ENCODE results near the gene FAM184B.

FAM184B gene

DNA sequence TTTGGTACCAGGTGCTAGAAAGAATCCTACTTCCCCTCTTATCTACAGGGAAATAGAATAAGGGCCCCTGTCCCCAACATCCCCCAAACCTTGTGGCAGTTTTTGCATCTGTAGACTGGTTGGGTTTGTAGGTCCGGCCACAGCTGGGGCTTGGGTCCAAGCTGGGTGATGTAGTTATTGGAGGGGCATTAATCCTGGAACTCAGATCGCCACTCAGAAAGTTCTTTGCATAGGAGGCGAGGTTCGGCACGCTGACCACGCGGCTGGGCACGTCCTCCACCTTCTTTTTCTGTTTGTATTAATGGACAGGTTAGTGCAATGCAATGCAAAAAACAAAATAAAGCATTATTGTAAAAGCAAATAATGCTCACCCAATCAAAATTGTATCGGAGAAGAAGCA, 147.8 kb downstream of the FAM184B start:
- no peak for TF ChIP-seq ZNF274 (IDR thresholded peaks at IDR 0.05; ENCODE audit: low read depth, low read length)

DNA sequence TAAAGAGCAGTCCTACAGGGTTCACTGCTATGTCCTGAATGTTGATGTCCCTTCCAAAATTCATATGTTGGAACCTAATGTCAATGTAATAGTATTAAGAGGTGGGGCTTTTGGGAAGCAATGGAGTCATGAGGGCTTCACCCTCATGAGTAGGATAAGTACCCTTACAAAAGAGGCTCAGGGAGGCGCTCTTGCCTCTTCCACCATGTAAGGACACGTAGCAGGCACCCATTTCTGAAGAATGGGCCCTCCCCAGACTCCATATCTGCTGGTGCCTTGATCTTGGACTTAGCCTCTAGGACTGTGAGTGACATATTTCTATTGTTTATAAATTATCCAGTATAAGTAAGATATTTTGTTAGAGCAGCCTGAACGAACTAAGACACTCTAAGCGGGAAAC, 151.2 kb downstream of the FAM184B start:
- no peak overlapping the region for H3K4me3 ChIP-seq (ENCODE audit: low read length)
- no peak for TF ChIP-seq ZNF274 (IDR thresholded peaks at IDR 0.05; ENCODE audit: low read depth, low read length)

More for the DNA sequence above, 147.8 kb downstream of the FAM184B start:
- no peak overlapping the region for H3K4me3 ChIP-seq (ENCODE audit: low read length)

DNA sequence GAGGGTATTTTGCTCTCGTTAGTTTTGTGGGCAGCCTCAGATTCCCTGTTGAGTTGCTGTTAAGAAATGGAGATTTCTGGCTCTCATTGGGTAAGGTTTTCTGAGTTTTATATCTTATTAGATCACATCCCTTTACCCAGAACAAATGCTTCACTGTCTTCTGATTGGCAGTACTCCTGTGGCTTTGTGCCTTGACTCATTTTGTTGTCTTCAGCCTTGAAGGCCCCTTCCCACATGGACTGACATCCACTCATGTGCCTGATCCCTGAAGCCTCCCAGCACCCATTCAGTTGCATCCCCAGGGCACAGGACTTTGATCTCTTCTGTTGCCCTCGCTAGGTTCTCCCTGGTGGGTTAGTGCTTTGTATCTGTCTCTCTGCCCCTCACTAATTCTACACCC, 156.6 kb downstream of the FAM184B start:
- no peak overlapping the region for H3K4me3 ChIP-seq (ENCODE audit: low read length)
- TF ChIP-seq ZNF274 (IDR thresholded peaks at IDR 0.05; ENCODE audit: low read depth, low read length): no peak

DNA sequence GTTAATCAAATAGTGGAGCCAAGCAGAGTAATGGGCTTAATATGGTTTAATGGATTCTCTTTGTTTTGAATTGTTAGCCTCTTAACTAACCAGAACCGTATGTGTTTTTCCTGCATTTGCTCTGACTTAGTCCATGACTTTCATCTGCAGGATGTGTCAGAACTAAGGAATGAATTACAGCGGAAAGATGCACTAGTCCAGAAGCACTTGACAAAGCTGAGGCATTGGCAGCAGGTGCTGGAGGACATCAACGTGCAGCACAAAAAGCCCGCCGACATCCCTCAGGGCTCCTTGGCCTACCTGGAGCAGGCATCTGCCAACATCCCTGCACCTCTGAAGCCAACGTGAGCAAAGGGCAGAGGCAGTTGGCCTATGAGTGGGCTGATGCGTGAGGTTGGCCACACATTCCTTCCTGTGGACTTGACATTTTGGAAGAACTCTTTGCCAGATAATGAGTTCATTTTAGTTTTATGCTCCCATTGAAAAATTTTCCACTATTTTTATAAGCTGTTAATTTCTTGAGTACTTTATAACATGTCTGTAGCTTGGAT, 157.9 kb downstream of the FAM184B start:
- TF ChIP-seq ZNF274 (IDR thresholded peaks at IDR 0.05; ENCODE audit: low read depth, low read length): no peak
- H3K4me3 ChIP-seq (ENCODE audit: low read length): no peak overlapping the region

DNA sequence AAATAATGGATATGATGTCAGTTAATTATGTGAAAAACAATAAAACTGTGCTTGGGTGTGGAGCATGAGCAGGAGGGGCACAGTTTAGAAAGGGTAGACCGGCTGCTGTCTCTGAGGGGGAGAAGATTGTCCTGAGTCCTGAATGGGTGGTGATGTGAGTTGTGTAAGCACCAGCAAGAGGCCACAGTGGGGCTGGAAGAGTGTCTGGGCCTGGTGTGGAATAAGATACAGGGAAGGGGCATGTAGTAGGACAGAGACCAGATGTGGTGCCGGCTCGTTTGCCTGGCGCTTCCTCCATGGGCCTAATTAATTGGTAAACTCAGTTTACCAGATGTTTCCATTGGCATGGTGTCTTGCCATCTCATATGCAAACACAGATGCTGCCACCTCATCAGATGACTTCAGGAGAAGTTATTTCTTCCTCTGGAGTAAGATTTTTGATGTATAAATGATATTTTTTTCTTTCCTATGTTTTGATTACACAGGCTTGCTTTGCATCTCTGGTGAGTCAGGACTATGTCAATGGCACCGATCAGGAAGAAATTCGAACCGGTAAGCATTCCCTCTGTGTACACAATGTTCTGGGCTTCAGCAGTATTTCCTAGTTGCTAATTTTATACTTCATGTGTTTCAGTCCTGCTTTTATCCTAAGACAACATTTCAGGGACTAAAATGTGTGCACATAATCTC, 161.9 kb downstream of the FAM184B start:
- no peak for TF ChIP-seq ZNF274 (IDR thresholded peaks at IDR 0.05; ENCODE audit: low read depth, low read length)
- H3K4me3 ChIP-seq (ENCODE audit: low read length): no peak overlapping the region

DNA sequence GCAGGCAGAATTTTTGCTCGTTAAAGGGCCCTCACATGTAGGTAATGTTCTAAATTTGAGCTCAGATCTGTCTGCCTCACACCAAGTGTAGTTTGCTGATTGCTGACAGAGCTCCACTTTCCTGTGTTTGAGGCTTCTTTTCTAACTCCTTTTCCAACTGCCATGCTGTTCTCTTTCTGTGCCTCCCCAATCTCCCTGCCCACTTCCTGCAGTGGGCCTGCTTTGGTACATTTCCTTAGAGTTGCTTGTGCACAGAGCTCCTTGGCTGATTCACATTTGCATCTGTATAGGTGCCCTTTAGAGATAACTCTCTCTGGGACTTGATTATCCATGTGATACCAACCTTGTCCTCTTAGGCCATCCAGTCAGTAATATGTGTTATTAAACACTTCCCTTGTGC, 162.5 kb downstream of the FAM184B start:
- no peak overlapping the region for H3K4me3 ChIP-seq (ENCODE audit: low read length)
- no peak for TF ChIP-seq ZNF274 (IDR thresholded peaks at IDR 0.05; ENCODE audit: low read depth, low read length)

DNA sequence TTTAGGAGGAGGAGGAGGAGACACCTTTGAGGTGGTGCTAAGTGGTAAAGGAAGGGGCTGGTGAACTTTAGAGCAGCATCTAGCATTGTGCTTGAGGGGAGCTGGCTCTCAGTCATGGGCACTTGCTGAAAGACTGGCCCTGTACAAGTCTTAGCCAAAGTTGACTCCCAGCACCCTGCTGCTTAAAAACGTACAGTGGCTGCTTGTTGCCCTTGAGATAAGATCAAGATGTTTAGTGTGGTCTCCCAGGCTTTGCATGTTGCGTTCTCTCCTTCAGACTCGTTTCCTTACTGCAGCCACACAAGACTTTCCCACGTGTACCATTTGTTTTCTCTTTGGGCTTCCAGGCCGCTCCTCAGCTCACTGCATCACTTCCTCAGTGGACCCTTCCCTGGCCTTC, 165.1 kb downstream of the FAM184B start:
- no peak overlapping the region; the same call in 1 of the 2 replicates for H3K4me3 ChIP-seq (ENCODE audit: low read length)
- no peak for TF ChIP-seq ZNF274 (IDR thresholded peaks at IDR 0.05; ENCODE audit: low read depth, low read length)

DNA sequence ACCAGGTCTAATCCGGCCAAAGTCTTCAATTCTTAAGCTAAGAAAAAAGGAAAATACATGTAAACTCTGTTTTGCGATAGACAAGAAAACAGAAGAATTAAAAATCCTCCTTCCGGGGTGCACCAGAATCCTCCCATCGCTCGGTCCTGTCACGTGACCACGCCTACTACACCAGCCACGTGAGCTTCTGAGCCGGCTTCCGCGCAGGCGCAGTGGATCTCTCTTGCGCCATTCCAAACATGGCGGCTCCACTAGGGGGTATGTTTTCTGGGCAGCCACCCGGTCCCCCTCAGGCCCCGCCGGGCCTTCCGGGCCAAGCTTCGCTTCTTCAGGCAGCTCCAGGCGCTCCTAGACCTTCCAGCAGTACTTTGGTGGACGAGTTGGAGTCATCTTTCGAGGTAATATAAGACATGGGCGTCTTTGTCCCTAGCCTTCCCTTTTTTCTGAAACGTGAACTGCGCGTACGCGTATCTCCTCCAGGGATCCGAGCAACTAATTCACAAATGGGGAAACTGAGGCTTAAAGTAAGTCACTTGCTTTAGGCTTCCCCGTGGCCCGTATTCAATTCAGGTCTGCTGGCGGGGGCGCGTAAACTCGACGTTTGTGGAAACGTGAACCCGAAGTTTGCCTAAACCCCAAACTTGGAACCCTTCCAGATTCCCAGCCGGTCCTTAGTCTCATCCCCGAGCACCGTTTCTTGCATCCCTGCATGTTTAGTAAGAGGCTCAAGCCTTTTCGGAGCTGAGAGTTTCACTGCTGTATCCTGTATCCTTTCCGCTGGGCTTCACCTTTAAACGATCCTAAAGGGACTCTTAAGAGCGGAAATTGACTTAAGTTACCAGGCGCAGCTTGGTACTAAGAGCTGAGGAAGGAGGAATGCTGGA, 166.8 kb downstream of the FAM184B start, which contains the start of gene MED28:
Gene MED28 (plus strand): TSS at position 226 of the 884 bp plus-strand sequence. CDS start 14 bp downstream, at position 240.
- TF ChIP-seq ZNF274 (IDR thresholded peaks at IDR 0.05; ENCODE audit: low read depth, low read length): no peak
- H3K4me3 ChIP-seq (ENCODE audit: low read length): peak within 1 kb of the TSS; percentile 98

DNA sequence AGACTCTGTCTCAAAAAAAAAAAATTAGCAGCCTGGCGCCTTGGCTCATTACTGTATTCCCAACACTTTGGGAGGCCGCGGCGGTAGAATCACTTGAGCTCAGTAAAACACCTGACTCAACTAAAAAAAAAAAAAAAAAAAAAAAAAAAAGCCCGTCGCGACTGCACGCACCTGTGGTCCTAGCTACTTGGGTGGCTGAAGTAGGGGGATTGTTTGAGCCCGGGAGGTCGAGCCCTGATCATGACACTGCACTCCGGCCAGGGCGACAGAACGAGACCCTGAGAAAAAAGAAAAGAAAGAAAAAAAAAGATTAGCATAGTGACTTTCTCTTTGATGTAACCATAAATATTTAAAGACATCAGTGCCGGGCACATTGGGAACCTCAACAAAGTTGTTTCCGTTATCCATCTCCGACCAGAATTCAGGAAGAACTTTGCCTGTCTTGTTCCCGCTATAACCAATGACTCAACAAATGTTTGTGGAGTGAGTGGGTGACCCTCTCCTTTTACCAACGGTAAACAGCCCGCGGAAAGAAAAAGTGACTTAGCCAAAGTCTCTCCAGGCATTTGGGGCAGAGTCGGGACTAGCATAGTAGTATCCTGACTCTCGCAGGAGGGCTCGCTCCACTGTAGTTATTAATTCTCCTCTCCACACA, 167.5 kb downstream of the FAM184B start:
- peak overlapping the region; percentile 98 for H3K4me3 ChIP-seq (ENCODE audit: low read length)
- no peak for TF ChIP-seq ZNF274 (IDR thresholded peaks at IDR 0.05; ENCODE audit: low read depth, low read length)

DNA sequence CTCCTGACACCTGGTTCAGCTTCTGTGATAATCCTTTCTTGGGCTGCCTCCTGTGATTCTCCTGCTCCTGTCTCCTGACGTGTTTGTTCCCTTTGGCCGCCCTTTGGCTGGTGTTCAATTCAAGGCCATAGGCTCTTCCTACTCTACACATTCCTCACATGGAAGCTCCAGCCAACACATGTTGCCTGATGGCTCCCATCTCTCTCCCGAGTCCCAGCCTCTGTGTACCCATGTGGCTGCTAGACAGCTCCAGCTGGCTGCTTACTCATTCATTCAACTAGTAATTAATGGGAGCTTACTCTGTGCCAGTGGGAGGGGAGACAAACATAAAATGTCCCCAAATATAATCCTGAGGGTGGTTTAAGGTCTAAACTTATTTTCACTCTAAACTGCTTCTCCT, 176.2 kb downstream of the FAM184B start:
- H3K4me3 ChIP-seq (ENCODE audit: low read length): no peak overlapping the region
- no peak for TF ChIP-seq ZNF274 (IDR thresholded peaks at IDR 0.05; ENCODE audit: low read depth, low read length)

DNA sequence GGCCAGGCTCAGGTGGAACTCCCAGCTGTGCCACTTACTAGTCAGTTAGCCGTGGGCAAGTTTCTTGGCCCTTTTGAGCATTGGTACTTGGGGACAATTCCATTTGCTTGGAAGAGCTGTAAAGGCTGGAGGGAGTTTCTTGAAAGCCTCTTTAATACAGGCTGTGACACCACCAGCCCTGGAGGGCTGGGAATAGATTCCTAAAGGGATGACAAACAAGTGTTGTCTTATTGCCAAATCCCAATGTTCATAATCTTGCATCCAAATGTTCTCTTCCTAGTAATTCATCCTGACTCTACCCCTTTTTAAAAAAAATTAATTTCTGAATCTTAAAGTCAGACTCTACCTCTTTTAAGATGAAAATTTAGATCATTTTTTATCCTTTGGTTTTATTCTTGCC, 181.6 kb downstream of the FAM184B start:
- no peak for TF ChIP-seq ZNF274 (IDR thresholded peaks at IDR 0.05; ENCODE audit: low read depth, low read length)
- no peak overlapping the region for H3K4me3 ChIP-seq (ENCODE audit: low read length)

DNA sequence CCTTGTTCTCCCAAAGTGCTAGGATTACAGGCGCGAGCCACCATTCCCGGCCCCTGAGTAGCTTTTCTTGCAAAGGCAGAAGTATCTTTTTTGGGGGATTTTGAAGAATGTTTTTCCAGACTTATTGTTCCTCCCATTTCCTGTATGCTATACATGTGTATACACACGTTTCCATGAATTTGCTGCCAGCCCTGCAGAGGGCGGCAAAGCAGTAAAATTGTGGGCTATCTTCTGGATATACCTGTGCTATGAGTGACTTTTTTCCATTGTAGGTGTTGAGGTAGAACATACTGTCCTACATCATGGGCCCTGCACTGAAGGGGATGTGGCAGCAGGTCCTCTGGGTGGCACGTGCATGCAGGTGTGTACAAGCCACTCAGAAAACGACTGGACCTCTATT, 183.9 kb downstream of the FAM184B start:
- H3K4me3 ChIP-seq (ENCODE audit: low read length): no peak overlapping the region
- TF ChIP-seq ZNF274 (IDR thresholded peaks at IDR 0.05; ENCODE audit: low read depth, low read length): no peak

DNA sequence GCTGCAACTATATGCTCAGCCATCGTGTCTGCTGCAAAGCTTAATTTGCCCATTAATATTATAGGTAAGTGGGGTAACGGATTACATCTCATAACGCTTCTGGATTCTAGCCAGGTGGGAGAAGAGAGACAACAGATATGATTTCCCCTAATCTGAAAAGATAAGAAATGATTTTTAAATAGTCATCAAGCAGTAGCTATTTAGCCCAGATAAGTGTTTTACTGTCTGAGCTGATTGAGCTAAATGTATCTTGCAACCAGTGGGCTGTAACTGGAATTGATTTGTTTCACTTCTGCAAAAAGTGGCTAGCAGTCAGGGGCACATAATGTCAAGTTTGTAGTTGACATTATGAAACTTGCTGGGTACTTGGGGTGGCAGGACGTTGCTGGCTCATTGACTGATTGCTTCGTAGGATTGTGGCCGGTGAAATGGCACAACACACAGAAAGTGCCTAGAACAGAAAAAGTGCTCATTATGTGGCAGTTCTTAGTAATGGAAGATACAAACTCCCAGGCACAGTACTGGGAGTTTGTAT, 185.9 kb downstream of the FAM184B start:
- no peak overlapping the region for H3K4me3 ChIP-seq (ENCODE audit: low read length)
- no peak for TF ChIP-seq ZNF274 (IDR thresholded peaks at IDR 0.05; ENCODE audit: low read depth, low read length)

DNA sequence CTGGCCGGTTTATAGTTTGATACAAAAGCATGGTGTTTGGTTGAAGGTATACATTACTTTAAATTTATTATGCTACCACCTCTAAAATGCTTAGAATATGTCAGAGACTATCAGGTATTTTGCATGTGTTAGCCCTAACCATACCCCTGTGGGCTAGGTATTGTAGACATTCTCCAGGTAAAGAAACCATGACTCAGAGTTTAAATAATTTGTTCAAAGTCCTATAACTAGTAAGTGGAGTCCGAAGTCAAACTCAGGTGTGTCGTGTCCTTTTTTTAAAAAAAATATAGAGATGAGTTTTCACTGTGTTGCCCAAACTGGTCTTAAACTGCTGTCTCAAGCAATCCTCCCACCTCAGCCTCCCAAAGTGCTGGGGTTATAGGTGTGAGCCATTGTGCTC, 192.1 kb downstream of the FAM184B start:
- no peak for TF ChIP-seq ZNF274 (IDR thresholded peaks at IDR 0.05; ENCODE audit: low read depth, low read length)
- H3K4me3 ChIP-seq (ENCODE audit: low read length): no peak overlapping the region
